GM19035 (cell line): ENCODE measurements around the gene ST14.
"Not testable (repeated sequence)": the region's sequence is repeated elsewhere in the genome, so short reads cannot be mapped to it uniquely, and the experiment has no call there.

Experiments
- ATAC-seq: cut with Tn5 transposase; IDR thresholded peaks from one replicate; pipeline ENCODE4 v1.9.1; 2021; ENCODE audit not compliant: unreplicated experiment

ST14 gene

GRCh38 chr11:130163346-130164220 lies 4.0 kb downstream of the ST14 start:
- ATAC-seq: no peak

- no peak for ATAC-seq
Observed at GRCh38 chr11:130164221-130164570, 4.6 kb downstream of the ST14 start.

DNA sequence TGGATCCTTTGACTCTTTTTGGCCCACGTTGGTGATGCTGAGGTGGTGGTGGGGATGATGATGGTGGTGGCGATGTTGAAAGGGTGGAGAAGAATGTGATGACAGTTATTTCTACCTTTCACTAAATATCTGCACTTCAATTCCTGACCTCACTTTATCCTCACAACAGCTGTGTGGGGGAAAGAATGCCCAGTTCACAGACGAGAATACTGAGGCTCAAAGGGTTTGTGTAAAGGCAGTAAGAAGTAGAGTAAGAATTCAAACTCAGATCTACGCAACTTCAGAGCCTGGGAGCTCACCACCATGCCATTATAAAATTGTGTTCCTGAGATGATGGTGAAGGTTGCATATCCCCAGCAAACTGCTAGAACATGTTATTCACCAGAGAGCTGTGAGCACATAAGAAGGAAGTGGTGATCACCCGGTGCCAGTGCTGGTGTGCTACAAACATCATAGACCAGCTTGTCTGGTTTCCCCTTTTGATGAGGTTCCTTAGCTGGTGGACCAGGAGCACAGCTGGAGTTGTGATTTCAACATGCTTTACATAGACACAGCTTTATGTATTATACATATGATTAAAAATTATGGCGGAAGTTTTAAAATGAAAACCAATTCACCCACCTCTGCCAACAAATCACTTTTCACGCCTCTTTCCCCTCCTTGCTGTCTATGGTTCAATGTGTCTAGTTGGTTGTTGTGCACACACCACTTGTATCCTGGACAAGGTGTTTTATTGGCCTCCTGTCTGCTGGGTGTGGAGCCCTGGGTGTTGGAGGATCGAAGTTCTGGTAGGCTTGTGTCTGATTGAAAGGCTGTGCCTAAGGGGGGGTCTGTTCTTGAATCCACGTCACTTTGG lies 6.2 kb downstream of the ST14 start:
- no peak for ATAC-seq

DNA sequence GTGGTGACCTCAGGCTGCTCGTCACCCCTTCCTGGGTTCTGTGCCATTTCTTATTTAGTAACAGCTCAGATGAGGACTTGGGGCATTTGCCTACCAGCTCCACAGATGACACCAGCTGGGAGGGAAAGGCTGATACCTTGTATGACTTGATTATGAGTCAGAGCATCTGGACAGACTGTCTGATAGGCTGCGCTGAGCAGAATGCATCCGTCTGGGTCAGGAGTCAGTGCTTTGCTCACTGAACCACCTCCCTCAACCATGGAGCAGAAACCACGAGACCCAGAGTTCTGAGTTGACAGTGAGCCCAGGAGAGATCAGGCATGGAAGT lies 6.8 kb downstream of the ST14 start:
- peak; percentile 62 for ATAC-seq

GRCh38 chr11:130167146-130167545 lies 7.6 kb downstream of the ST14 start:
- ATAC-seq: no peak

- ATAC-seq: no peak
Observed at GRCh38 chr11:130168105-130168504, 8.5 kb downstream of the ST14 start.

- ATAC-seq: no peak
Observed at GRCh38 chr11:130170345-130170744, 10.8 kb downstream of the ST14 start.

GRCh38 chr11:130171534-130171933 lies 12.0 kb downstream of the ST14 start:
- ATAC-seq: no peak

- ATAC-seq: not testable (repeated sequence)
Observed at GRCh38 chr11:130172001-130172400, 12.4 kb downstream of the ST14 start.

GRCh38 chr11:130174642-130175041 lies 15.1 kb downstream of the ST14 start:
- ATAC-seq: no peak

DNA sequence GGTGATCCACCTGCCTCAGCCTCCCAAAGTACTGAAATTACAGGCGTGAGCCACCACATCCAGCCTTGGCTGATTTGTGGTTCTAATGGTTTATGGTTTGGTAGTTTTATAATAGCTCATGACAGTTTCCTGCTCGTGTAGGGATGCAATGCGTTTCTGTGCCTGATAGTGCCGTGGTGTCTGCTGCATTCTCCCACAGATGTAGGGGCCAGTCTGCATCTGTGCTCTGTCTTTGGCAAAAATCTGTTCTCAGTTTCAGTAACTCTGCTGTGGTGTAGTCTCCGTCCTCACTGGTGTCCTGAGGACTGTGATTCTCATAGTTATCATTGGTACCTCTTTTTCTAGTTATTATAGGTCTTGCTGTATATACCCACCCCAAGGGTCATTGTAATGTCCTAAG lies 16.3 kb downstream of the ST14 start:
- no peak for ATAC-seq

DNA sequence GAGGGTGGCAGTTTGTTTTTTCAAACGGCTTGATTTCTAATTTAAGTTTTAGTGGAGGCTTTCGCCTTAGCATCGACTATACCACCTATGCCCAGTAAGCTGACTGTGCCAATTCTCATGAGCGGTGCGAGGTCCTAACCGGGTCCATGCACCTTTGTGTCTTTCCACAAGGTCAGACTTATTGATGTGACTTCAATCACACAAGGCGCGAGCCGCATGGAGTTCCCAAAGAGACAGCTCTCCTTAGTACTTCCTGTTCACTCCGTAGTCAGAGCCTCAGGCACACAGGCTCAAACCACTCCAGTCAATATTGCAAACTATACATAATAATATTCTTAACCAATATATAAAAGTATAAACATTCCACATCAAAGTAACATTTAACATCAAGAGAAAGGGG lies 18.2 kb downstream of the ST14 start:
- ATAC-seq: no peak

GRCh38 chr11:130178441-130179339 lies 19.1 kb downstream of the ST14 start:
- ATAC-seq: no peak

- ATAC-seq: no peak
Observed at GRCh38 chr11:130179396-130180306, 20.1 kb downstream of the ST14 start.

DNA sequence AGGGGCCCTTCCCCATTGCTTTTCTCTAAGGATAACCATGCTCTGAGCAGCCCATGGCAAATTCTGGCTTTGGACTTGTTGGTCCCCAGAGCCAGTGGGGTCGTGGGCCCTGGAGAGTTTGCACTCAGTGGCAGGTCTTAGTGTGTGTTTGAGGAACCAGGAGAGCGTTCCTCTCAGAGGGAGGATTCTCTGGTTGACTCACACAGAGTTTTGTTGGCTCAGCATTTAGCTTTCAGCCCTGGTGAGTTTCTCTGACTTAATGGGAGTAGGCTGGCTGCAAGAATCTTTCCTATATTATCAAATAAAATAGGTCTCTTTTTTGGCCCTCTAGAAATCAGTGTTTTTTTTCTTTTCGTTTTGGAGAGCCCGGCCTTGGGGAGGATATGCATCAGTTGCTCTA lies 20.9 kb downstream of the ST14 start:
- no peak for ATAC-seq

DNA sequence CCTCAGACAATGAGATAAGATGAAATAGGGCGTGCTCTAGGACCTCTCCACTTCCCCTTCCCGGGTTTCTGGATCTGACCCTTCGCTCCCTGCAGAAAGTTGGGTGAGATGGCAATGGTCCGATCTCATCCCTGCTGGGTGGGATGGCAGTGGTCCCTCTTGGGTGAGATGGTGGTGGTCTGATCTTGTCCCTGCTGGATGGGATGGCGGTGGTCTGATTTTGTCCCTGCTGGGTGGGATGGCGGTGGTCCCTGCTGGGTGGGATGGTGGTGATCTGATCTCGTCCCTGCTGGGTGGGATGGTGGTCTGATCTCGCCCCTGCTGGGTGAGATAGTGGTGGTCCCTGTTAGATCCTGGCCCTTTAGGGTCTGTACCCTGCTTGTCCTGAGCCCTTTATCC lies 21.3 kb downstream of the ST14 start:
- no peak for ATAC-seq

DNA sequence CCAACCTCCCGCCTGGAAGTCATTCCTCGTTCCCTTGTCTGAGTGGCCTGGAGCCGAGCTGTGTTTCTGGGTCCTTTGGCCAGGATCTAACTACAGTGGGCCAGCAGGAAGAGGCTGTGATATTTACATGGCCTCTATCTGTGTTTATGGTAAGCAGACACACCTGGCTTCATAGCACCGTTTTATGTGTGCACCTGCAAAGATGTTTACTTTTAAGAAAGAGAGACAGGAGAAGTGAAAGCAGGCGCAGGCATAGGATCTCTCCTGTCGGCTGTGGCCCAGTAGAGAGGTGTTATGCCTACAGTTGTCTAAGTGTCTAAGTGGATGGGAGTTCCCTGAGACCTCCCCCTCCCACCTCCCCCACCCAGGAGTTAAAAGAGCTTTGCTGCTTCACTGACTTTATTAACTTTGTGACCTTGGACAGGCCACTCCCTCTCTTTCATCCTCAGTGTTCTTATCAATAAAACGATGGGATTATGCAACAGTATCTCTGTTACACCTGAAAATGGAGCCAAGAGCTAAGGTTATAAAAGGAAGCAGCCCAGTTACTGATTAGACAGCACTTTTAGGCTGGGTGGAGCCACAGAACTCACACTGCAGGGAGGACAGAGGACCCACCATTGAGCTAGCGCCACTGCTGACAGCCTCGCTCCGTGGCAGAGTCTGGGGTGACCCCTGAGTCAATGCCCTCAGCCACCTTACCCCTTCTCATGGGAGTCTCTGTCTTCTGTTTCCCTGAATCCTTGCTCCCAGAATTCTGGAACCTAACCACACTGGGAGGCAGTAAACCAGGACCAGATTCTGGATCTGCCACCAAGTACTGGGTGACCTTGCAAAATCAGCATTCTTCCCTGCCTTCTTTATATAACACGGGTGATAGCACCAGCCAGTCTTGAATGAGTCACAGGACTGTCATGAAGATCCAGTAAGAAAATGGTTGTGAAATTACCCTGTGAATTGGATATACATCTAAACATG lies 22.0 kb downstream of the ST14 start:
- ATAC-seq: peak; percentile 68

DNA sequence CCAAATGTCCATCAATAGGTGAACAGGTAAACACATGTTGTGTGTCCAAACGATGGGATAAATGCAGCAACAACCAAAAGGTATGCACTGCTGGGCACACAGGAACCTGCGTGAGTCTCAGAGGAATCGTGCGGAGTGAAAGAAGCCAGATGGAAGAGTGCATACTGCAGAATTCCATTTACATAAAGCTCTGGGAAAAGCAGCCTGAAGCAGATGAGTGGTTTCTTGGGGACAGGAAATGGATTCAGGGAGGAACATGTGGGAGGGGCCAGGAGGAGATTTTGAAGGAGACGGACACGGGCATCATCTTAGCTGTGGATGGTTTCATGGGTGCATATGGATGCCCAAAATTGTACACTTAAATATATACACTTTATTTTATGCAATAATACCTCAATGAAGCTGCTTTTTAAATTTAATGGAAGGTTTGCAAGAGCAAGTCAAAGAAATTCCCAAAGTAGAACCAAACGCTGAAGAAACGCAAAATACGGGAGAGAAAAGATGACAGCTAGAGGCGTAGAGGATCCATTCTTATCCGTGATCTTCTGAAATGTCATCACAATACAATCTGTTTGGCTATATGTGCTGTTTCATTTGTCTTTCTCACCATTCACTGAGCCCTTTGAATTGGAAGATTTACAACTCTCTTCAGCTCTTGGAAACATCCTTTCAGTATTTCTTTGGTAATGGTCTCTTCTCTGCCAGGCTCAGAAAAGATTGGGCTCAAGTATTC lies 24.5 kb downstream of the ST14 start:
- ATAC-seq: no peak
